ENCODE measurements around the gene RTN4RL2. TPM values are rescaled to one million over a fixed set of nuclear protein-coding genes. Genes with fewer than 3 reads are reported as not detected.
A peak's percentile ranks its signal among the peaks of the same experiment; 100 is the strongest.

The RTN4RL2 gene
- total and polyA plus RNA-seq, 12 donors: 0.33 to 1.5 (median 0.90) TPM

DNA sequence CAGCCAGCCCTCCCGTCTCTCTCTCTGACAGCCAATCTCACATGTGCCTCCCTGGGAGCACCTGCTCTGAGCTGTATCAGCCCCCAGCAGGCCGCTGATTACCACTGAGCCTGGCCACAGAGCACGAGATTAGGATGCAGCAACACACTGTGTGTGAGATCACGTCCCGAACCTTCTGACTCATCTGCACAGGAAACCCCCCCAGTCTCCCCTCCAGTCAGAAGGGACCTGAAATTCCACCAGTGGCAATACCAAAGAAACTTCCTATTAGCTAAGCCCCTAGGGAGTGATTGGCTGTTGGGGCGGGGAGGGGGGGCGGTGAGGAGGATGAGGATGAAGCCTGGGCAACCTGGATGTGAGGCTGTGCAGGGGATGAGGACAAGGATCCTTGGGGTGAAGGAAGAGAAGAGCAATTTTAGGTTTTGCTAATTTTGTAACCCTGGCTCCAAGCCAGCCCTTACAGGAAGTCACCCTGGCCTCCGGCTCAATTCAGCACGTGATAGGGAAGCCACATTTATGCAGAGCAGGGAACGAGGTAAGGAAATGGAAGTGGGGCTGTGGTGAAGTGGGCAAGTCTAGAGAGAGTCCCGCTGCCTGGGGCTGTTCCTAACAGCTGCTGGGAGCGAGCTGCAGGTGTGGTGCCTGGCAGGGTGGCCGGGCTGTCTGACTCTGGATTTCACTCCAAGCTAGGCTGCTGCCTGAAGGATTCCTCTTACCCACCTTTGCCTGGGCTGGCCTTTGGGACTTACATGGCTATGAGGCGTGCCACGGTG lies 35.4 kb upstream of the RTN4RL2 start:
- peaks cover 32 to 82% (median 54%) of the 10 kb centered on the region in 9 donors for H3K4me1 ChIP-seq
- TF ChIP-seq, protein P1, sequence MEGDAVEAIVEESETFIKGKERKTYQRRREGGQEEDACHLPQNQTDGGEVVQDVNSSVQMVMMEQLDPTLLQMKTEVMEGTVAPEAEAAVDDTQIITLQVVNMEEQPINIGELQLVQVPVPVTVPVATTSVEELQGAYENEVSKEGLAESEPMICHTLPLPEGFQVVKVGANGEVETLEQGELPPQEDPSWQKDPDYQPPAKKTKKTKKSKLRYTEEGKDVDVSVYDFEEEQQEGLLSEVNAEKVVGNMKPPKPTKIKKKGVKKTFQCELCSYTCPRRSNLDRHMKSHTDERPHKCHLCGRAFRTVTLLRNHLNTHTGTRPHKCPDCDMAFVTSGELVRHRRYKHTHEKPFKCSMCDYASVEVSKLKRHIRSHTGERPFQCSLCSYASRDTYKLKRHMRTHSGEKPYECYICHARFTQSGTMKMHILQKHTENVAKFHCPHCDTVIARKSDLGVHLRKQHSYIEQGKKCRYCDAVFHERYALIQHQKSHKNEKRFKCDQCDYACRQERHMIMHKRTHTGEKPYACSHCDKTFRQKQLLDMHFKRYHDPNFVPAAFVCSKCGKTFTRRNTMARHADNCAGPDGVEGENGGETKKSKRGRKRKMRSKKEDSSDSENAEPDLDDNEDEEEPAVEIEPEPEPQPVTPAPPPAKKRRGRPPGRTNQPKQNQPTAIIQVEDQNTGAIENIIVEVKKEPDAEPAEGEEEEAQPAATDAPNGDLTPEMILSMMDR (IDR thresholded peaks at IDR 0.05): no peak
- no peaks in the 10 kb centered on the region for H3K27me3 ChIP-seq
- 35 to 42% methylated on average over 15 of the region's 15 CpGs for WGBS, 2 donors
- peak overlapping the region; percentile 66 to 97 (median 95) for H3K27ac ChIP-seq
- peak; percentile 59 to 87 (median 77) for ATAC-seq
- peaks cover 0 to 53% (median 21%) of the 10 kb centered on the region in 9 donors for H3K36me3 ChIP-seq
- peak overlapping the region in 8 of 10 donors; percentile 2 to 72 (median 66) for H3K4me3 ChIP-seq
- intact Hi-C loops (cut with DNase I): loop anchor here in 2 of 10 donors (5.0 kb wide), 2 partner anchors 73 to 78 kb away; no protein-coding TSS in a partner anchor
- H3K9me3 ChIP-seq: no peaks in the 10 kb centered on the region
- peak; percentile 57 to 85 for DNase-seq

DNA sequence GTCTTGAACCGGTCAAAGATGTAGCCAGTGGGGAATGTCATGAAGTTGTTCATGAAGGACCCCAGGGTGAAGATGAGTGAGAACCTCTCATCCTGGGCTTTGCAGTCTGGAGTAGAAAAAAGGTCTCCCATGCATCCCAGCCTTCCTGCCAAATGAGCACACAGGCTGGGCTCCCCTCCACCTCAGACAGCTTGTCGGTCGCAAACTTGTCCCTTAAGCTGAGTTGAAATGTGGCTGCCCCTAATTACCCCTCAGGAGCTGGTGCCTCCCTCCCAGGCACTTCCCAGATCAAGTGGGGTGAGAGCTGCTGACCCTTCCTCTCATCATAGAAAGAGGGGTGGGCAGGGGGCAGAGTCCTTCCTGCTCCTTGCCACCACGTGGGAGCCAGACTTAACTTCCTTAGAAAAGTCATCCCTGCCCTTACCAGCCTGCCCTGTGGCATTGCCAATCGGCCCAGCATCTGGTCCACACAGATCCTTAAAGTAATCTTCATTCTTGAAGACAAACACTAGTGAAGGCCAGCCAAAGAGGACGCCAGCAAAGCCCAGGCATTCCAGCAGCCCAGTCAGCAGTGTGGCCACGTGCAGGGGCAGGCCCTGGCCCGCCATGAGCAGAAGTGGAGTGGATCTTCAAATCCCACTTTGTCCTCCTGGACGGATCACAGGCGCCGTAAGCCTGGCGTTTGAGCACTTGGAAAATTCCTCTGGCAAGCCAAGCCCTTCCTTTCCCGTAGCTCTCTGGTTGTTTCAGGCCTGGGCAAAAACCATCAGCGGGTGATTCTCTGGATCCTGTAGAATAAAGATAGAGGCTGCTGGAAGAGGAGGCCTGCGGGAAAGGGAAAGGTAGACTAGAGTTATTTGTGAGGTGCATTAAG lies 34.5 kb upstream of the RTN4RL2 start:
- peaks cover 0 to 45% (median 14%) of the 10 kb centered on the region in 9 donors for H3K36me3 ChIP-seq
- H3K27ac ChIP-seq: peak overlapping the region; percentile 66 to 97 (median 95)
- peak; percentile 64 to 69 for DNase-seq
- intact Hi-C loops (cut with DNase I): loop anchor here in 1 of 10 donors (5.0 kb wide), 1 partner anchor 79 kb away; no protein-coding TSS in a partner anchor
- H3K9me3 ChIP-seq: no peaks in the 10 kb centered on the region
- TF ChIP-seq, protein P1 (IDR thresholded peaks at IDR 0.05): no peak
- peaks cover 32 to 82% (median 58%) of the 10 kb centered on the region in 9 donors for H3K4me1 ChIP-seq
- 31 to 48% methylated on average over 15 of the region's 15 CpGs for WGBS, 2 donors
- H3K4me3 ChIP-seq: peak overlapping the region in 9 of 10 donors; percentile 35 to 72 (median 65)
- no peaks in the 10 kb centered on the region for H3K27me3 ChIP-seq
- ATAC-seq: peak; percentile 12 to 63 (median 38)

DNA sequence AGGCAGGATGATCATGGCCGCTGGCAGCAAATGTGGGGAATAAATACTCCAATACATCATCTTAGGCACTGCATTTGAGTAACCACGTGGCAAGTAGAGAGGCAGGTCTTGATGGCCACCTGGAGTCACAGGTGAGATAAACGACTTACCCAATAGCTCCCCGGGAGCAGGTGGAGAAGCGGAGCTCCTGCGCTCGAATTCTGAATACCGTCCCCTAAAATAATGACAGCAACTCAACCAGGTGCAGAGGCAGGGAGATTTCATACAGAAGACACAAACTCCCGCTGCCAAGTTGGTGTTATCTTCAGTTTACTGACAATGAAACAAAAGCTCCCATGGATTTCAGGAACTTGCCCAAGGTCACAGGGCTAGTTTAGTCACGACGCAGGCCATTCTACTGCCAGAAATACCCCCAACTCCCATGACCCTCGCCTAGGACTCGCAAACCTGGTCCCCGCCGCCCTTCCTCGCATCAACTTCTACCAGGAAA lies 33.8 kb upstream of the RTN4RL2 start:
- 20 to 26% methylated on average over 16 of the region's 16 CpGs for WGBS, 2 donors
- intact Hi-C loops (cut with DNase I): loop anchor here in 1 of 10 donors (5.0 kb wide), 1 partner anchor 79 kb away; no protein-coding TSS in a partner anchor
- ATAC-seq: peak in 1 of 8 donors; percentile 2

More for the DNA sequence above, 33.8 kb upstream of the RTN4RL2 start:
- DNase-seq: no peak
- Histone ChIP-seq H3K4me3 (peak overlapping the region; percentile 27 to 72 (median 63)), H3K4me1 (peaks cover 32 to 82% (median 58%) of the 10 kb centered on the region in 9 donors), H3K27ac (peak overlapping the region; percentile 66 to 97 (median 95)), H3K27me3 (no peaks in the 10 kb centered on the region), H3K9me3 (no peaks in the 10 kb centered on the region), H3K36me3 (peaks cover 0 to 38% (median 8%) of the 10 kb centered on the region in 9 donors)
- TF ChIP-seq, protein P1 (IDR thresholded peaks at IDR 0.05): no peak

Data from heart right ventricle (tissue), 16 donors.